ENCODE measurements around the gene PEAK3. TPM values are rescaled to one million over a fixed set of nuclear protein-coding genes. Genes with fewer than 3 reads are reported as not detected.

The PEAK3 gene
- total RNA-seq, 1 donor from 2014 or later: 0.18 TPM

DNA sequence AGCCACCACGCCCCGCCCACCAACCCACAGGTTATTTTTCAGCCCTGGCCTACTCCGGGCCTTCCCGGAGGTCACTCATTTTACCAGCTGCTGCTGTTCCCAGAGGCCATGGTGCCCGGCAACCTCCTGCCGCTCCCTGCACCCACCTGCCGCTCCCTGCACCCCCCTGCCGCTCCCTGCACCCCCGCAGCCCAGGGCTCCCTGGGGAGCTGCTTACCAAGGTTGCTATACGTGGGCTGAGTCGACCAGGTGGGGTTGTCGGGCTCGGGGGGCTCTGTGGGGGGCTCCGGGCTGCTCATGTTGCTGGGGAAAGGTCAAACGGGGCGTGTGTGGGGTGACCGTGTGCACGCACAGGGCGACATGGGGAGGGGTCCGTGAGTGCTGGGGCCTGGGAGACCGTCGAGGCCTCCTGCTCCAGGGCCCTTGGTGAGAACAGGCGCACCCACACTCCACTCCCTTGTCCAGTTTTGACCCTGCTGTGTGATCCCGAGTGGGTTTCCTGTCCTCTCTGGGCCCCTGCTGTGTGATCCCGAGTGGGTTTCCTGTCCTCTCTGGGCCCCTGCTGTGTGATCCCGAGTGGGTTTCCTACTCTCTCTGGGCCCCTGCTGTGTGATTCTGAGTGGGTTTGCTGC lies 1.2 kb downstream of the PEAK3 start:
- intact Hi-C loops (cut with micrococcal nuclease): no loop called here
- Mint-ChIP-seq H3K4me1 (ENCODE audit: low read depth) (peaks cover 4% of the 10 kb centered on the region), H3K27ac (no peak overlapping the region), H3K36me3 (ENCODE audit: low read depth) (peaks cover 4% of the 10 kb centered on the region), H3K9me3 (no peaks in the 10 kb centered on the region), H3K4me3 (ENCODE audit: low read depth) (no peak overlapping the region), H3K27me3 (ENCODE audit: low read depth) (peaks cover 5% of the 10 kb centered on the region)
- DNase-seq (ENCODE audit: low spot score): no peak

DNA sequence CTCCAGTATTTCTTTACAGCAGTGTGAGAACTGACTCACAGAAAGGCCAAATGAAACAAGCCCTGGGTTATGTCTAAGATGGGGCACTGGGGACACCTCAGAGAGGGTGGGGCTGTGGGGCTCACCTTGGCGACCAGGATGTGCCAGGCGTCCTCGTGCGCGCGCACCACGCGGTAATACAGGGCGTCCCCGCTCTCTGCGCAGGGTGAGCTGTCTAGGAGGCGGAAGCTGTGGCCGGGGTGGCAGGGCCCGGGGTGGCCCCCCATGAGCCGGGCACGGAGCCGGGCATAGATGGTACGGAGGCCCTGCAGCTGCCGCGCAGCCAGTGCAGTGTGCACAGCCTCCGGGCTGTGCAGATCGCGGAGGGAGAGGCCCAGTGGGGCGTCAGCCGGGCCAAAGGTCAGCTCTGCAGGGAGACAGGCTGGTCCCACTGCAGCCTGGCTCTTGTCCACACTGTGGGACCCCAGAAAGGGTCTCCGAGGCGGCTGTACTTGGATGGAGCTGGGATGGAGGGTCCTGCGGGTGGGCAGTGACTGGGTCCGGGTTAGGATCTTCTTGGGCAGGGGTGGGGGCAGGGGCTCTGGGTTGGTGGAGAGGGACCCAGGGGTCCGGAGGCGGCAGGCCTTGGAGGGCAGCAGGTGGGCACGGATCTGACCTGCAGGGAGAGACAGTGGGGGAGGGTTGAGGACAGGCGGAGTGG lies 3.4 kb downstream of the PEAK3 start:
- intact Hi-C loops (cut with micrococcal nuclease): loop anchor here (10.0 kb wide), 1 partner anchor 346 kb away; no protein-coding TSS in a partner anchor
- Mint-ChIP-seq H3K4me1 (ENCODE audit: low read depth) (peaks cover 16% of the 10 kb centered on the region), H3K27me3 (ENCODE audit: low read depth) (peaks cover 5% of the 10 kb centered on the region), H3K4me3 (ENCODE audit: low read depth) (no peak overlapping the region), H3K9me3 (no peaks in the 10 kb centered on the region), H3K27ac (no peak overlapping the region), H3K36me3 (ENCODE audit: low read depth) (peaks cover 17% of the 10 kb centered on the region)
- DNase-seq (ENCODE audit: low spot score): no peak

- peaks cover 31% of the 10 kb centered on the region for H3K36me3 Mint-ChIP-seq (ENCODE audit: low read depth)
- peaks cover 21% of the 10 kb centered on the region for H3K4me1 Mint-ChIP-seq (ENCODE audit: low read depth)
- intact Hi-C loops (cut with micrococcal nuclease): loop anchor here (10.0 kb wide), 1 partner anchor 348 kb away; no protein-coding TSS in a partner anchor
- no peaks in the 10 kb centered on the region for H3K27me3 Mint-ChIP-seq (ENCODE audit: low read depth)
- no peak for DNase-seq (ENCODE audit: low spot score)
- H3K27ac Mint-ChIP-seq: no peak overlapping the region
- H3K9me3 Mint-ChIP-seq: no peaks in the 10 kb centered on the region
- no peak overlapping the region for H3K4me3 Mint-ChIP-seq (ENCODE audit: low read depth)
Observed at GRCh38 chr19:2277138-2277537, 4.8 kb downstream of the PEAK3 start.

- H3K4me3 Mint-ChIP-seq (ENCODE audit: low read depth): no peak overlapping the region
- intact Hi-C loops (cut with micrococcal nuclease): loop anchor here (10.0 kb wide), 1 partner anchor 348 kb away; no protein-coding TSS in a partner anchor
- H3K36me3 Mint-ChIP-seq (ENCODE audit: low read depth): peaks cover 36% of the 10 kb centered on the region
Observed at GRCh38 chr19:2276429-2276986, 5.5 kb downstream of the PEAK3 start.

DNA sequence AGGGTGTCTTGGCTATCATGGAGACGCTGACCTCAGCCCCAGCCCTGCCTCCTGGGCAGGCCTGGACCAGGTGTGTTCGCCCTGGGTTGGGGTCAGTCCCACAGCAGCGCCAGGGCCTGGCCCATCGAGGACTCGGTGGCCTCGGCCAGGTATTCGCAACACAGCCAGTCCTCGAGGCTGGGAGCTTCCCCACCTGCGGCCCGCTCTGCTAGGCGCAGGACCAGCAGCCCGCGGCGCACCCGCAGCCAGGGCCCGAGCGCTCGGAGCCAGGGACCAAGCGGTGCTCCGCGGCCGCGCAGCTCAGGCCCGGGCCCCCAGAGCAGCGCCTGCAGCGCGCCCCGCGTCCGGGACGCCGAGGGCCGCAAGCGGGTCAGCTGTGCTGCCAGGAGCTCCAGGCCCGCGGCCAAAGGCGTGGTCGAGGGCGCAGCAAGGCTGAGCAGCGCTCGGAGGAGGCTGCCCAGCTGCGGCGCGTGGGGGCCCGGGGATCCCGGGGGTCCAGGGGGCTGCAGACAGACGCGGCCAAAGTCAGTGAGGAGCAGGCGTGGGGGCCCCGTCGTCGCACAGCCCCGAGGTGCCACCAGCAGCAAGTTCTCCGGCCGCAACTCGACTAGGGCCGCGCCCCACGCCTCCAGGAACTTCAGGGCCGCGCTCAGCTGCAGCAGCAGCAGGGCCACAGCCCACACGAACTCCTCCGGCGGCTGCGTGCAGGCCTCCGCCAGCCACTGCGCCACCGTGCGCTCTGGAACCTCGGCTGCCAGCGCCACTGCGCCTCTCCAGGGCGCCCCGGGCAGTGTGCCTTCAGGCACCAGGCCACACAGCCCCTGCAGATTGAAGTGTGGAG lies 6.2 kb downstream of the PEAK3 start:
- no peak for DNase-seq (ENCODE audit: low spot score)
- H3K36me3 Mint-ChIP-seq (ENCODE audit: low read depth): peaks cover 41% of the 10 kb centered on the region
- no peak overlapping the region for H3K4me3 Mint-ChIP-seq (ENCODE audit: low read depth)
- peaks cover 25% of the 10 kb centered on the region for H3K4me1 Mint-ChIP-seq (ENCODE audit: low read depth)
- intact Hi-C loops (cut with micrococcal nuclease): loop anchor here (2.0 to 10.0 kb wide), 2 partner anchors 115 to 349 kb away; no protein-coding TSS in a partner anchor
- H3K9me3 Mint-ChIP-seq: no peaks in the 10 kb centered on the region
- no peaks in the 10 kb centered on the region for H3K27me3 Mint-ChIP-seq (ENCODE audit: low read depth)
- H3K27ac Mint-ChIP-seq: no peak overlapping the region

More at GRCh38 chr19:2276429-2276986, 5.5 kb downstream of the PEAK3 start:
- Mint-ChIP-seq H3K27me3 (ENCODE audit: low read depth) (no peaks in the 10 kb centered on the region), H3K4me1 (ENCODE audit: low read depth) (peaks cover 22% of the 10 kb centered on the region), H3K27ac (no peak overlapping the region), H3K9me3 (no peaks in the 10 kb centered on the region)
- DNase-seq (ENCODE audit: low spot score): no peak

DNA sequence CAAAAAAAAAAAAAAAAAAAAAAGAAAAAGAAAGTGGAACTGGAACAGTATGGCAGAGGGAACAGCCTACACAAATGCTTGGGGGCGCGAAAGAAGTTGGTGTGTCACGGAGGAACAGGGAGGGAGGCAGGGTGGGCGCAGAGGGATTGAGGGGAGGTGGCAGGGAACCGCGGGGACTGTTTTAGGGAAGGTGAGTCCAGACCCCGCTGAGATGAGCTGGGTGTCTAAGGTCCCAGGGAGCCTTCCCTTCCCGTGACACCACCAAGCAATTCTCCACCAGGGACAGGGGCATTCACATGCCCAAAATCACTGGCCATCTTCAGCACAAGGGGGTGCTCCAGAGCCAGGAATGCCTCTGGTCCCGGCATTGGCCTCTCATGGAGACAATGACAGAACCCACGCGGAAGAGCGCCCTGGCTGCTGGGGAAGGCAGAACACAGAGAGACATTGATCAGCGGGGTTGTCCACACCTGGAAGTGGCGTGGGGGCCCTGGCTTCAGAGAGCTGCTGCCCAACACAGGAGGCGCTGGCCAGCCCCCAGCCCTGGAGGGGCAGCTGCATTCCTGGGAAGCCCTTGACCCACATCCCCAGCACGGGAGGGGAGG lies 6.9 kb downstream of the PEAK3 start:
- Mint-ChIP-seq H3K36me3 (ENCODE audit: low read depth) (peaks cover 44% of the 10 kb centered on the region), H3K27ac (no peak overlapping the region), H3K9me3 (no peaks in the 10 kb centered on the region), H3K27me3 (ENCODE audit: low read depth) (no peaks in the 10 kb centered on the region), H3K4me1 (ENCODE audit: low read depth) (peaks cover 25% of the 10 kb centered on the region), H3K4me3 (ENCODE audit: low read depth) (no peak overlapping the region)
- DNase-seq (ENCODE audit: low spot score): peak; percentile 35
- intact Hi-C loops (cut with micrococcal nuclease): loop anchor here (2.0 to 10.0 kb wide), 3 partner anchors 52 to 350 kb away; partner anchors contain the start of genes LSM7 and SPPL2B

DNA sequence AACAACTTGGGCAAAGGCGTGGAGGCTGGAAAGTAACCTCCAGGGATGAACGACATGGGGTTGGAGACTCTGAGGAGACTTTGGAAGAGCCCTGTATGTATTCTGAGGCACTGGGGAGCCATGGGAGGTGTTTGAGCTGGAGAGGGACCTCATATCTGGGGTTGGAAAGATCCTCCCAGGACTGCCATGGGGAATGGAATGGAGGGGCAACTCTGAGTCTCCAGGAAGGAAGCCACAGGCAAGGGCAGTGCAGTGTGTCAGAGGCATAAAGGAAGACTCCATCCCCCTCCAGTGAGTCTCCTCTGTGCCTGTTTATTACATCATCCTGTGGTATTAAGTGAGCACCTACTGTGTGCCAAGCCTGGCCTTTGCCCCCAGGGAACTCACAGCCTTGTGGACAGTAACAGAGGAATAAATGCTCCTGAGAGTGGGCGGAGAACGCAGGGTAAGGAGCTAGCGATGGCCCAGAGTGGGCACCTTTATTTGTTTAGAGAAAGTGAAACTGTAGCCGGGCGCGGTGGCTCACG lies 7.7 kb downstream of the PEAK3 start:
- intact Hi-C loops (cut with micrococcal nuclease): loop anchor here (2.0 to 10.0 kb wide), 3 partner anchors 53 to 351 kb away; partner anchors contain the start of genes LSM7 and SPPL2B
- Mint-ChIP-seq H3K36me3 (ENCODE audit: low read depth) (peaks cover 52% of the 10 kb centered on the region), H3K27ac (peak overlapping the region; percentile 42), H3K4me1 (ENCODE audit: low read depth) (peaks cover 25% of the 10 kb centered on the region), H3K9me3 (no peaks in the 10 kb centered on the region), H3K4me3 (ENCODE audit: low read depth) (peak overlapping the region; percentile 73), H3K27me3 (ENCODE audit: low read depth) (no peaks in the 10 kb centered on the region)
- no peak for DNase-seq (ENCODE audit: low spot score)

DNA sequence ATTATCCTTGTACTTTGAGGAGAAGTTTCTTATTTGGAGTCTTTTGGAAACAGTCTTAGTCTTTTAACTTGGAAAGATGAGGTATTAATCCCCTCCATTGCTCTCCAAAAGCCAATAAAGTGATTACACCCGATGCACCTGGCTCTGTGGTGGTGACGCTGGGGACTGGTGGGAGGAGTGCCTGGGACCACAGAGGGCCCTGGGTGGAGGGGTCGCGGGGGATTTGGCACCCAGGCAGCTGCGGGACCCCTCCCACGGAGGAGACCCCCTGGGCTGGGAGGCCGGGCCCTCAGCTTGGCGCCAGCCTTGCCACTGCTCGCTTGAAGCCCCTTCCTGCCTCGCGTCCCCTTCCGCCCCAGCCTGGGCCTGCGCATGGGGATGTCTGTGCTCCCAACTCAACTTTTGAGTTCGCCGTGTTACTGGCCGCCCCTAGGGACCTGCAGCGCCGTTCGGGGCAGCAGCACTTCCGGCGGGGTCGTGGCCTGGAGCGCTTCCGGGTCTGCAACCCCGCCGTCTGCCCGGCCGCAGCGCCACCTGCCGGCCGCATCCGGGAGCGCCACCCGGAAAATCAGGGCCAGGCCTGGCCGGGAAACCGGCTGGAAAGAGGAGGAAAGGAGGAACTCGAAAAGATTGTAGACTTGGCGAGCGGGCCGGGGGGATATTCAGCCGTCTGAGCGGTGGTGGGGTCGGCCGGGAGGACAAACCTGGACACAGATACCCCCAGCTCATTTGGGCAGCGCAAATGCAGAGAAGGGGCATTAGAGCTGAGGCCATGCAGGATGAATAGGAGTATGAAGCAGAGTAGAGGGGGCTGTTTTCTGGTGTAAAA lies 8.4 kb downstream of the PEAK3 start:
- H3K27ac Mint-ChIP-seq: peak overlapping the region; percentile 42
- peak overlapping the region; percentile 73 for H3K4me3 Mint-ChIP-seq (ENCODE audit: low read depth)
- peaks cover 25% of the 10 kb centered on the region for H3K4me1 Mint-ChIP-seq (ENCODE audit: low read depth)
- no peaks in the 10 kb centered on the region for H3K27me3 Mint-ChIP-seq (ENCODE audit: low read depth)
- H3K9me3 Mint-ChIP-seq: no peaks in the 10 kb centered on the region
- peak; percentile 74 for DNase-seq (ENCODE audit: low spot score)
- H3K36me3 Mint-ChIP-seq (ENCODE audit: low read depth): peaks cover 52% of the 10 kb centered on the region
- intact Hi-C loops (cut with micrococcal nuclease): loop anchor here (1.0 to 10.0 kb wide), 4 partner anchors 37 to 351 kb away; partner anchors contain the start of genes LSM7, PLEKHJ1, SF3A2 and SPPL2B

DNA sequence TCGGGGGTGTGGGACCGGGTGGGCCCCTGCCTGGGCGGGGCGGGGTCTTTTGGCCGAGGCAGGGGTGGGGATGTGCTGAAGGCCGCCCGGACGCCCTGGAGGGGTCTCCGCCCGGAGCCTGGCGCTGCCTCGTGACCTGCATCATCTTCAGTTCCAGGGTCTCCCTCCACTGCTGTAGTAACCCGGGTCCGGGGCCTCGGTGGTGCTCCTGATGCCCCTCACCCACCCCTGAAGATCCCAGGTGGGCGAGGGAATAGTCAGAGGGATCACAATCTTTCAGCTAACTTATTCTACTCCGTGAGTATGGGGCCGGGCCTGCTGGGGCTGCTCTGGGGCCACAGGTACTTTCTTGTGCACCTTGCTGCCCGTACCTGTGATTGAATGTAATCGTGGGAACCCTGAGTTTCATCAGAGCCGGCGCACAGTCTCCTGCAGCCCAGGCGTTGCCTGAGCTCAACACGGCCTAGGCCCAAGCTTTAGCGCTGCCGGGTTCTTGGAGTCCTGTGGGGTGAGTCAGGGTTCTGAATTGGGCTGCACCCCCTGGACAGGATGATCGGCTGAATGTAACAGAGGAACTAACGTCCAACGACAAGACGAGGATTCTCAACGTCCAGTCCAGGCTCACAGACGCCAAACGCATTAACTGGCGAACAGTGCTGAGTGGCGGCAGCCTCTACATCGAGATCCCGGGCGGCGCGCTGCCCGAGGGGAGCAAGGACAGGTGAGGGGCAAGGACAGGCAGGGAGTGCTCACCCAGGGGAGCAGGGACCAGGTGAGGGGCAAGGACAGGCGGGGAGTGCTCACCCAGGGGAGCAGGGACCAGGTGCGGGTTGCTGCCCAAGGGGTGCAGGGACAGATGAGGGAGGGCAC lies 10.5 kb downstream of the PEAK3 start:
- intact Hi-C loops (cut with micrococcal nuclease): loop anchor here (5.0 to 10.0 kb wide), 2 partner anchors 56 to 353 kb away; partner anchors contain the start of genes LSM7 and SPPL2B
- H3K4me1 Mint-ChIP-seq (ENCODE audit: low read depth): peaks cover 28% of the 10 kb centered on the region
- peaks cover 48% of the 10 kb centered on the region for H3K36me3 Mint-ChIP-seq (ENCODE audit: low read depth)
- DNase-seq (ENCODE audit: low spot score): peak; percentile 31
- H3K27me3 Mint-ChIP-seq (ENCODE audit: low read depth): no peaks in the 10 kb centered on the region
- peak overlapping the region; percentile 73 for H3K27ac Mint-ChIP-seq
- peak overlapping the region; percentile 85 for H3K4me3 Mint-ChIP-seq (ENCODE audit: low read depth)
- H3K9me3 Mint-ChIP-seq: no peaks in the 10 kb centered on the region

GRCh38 chr19:2270423-2271233 lies 11.3 kb downstream of the PEAK3 start:
- Mint-ChIP-seq H3K27ac (peak overlapping the region; percentile 76), H3K9me3 (no peaks in the 10 kb centered on the region), H3K4me1 (ENCODE audit: low read depth) (peaks cover 30% of the 10 kb centered on the region), H3K36me3 (ENCODE audit: low read depth) (peaks cover 48% of the 10 kb centered on the region), H3K27me3 (ENCODE audit: low read depth) (no peaks in the 10 kb centered on the region), H3K4me3 (ENCODE audit: low read depth) (peak overlapping the region; percentile 89)
- peak; percentile 65 for DNase-seq (ENCODE audit: low spot score)
- intact Hi-C loops (cut with micrococcal nuclease): loop anchor here (5.0 to 10.0 kb wide), 2 partner anchors 57 to 354 kb away; partner anchors contain the start of genes LSM7 and SPPL2B
